HepG2 (cell line): ENCODE results near the gene RIMBP2. TPM values are rescaled to one million over a fixed set of nuclear protein-coding genes. Genes with fewer than 3 reads are reported as not detected.

ENCODE experiments used
- ATAC-seq: fragments of 200-7000 bp; cut with Tn5 transposase; 3 replicates; pipeline ENCODE4 v1.9.1; 2020; ENCODE audit warnings: mild to moderate bottlenecking, moderate library complexity
- BruUV-seq: library from RNA; stranded (reverse); fragments of 400-500 nt; replicated peaks from 2 replicates; lab custom pipeline; 2021; lab: Mats Ljungman, UMichigan
- CTCF ChIA-PET: fragments of 300-600 bp; formaldehyde crosslinking; extraction: SDS; loops from one replicate; lab custom pipeline; 2021; ENCODE audit warnings: low total read pairs, inconsistent platforms, low intra/inter-chr PET ratio; lab: Yijun Ruan, JAX
- POLR2A ChIA-PET: fragments of 350-600 bp; sonication (Branson Sonifier 250); formaldehyde crosslinking; loops from one replicate; lab custom pipeline; 2020; ENCODE audit warnings: antibody characterized with exemption, inconsistent platforms; lab: Yijun Ruan, JAX
- DNase-seq: peaks from one replicate; pipeline ENCODE4 v3.0.0-alpha.2; 2015; ENCODE audit warnings: low spot score
- FAIRE-seq: peaks from 3 replicates; lab custom pipeline; 2011; peaks lifted over from hg19 to GRCh38; lab: Jason Lieb, UNC
- H2AFZ ChIP-seq: one replicate; pipeline ENCODE4 v1.6.1; 2011; ENCODE audit warnings: low read length, inconsistent platforms
- H3K27ac ChIP-seq: fragments of 300-600 bp; 3 replicates; pipeline ENCODE4 v1.8.0; 2011; ENCODE audit warnings: mixed run types, mild to moderate bottlenecking, mixed read lengths, low read length, inconsistent platforms; ENCODE audit not compliant: insufficient read depth; ENCODE audit errors: extremely low read length
- H3K27me3 ChIP-seq, 2 experiments: fragments of 200-600 bp in 1 of 2; 2 replicates in 1 of 2; 3 replicates in 1 of 2; pipeline versions ENCODE4 v1.6.0 to v1.8.0; 2011; ENCODE audit warnings: low read length in 2 of 2, mild to moderate bottlenecking in 2 of 2, moderate library complexity in 2 of 2, inconsistent platforms in 1 of 2; ENCODE audit not compliant: insufficient read depth in 2 of 2, control insufficient read depth in 1 of 2
- H3K36me3 ChIP-seq, 2 experiments: fragments of 200-600 bp in 1 of 2; replicated peaks in 1 of 2; 2 replicates in 1 of 2; 3 replicates in 1 of 2; pipeline versions ENCODE4 v1.5.1 to v1.8.0; 2011; ENCODE audit warnings: low read length in 2 of 2, inconsistent platforms in 1 of 2; ENCODE audit not compliant: insufficient read depth in 2 of 2, control insufficient read depth in 1 of 2
- H3K4me1 ChIP-seq: 2 replicates; pipeline ENCODE4 v1.5.1; 2012; ENCODE audit warnings: low read length, inconsistent platforms; ENCODE audit not compliant: insufficient read depth
- H3K4me2 ChIP-seq: 2 replicates; pipeline ENCODE4 v1.6.0; 2011; ENCODE audit warnings: low read depth, low read length, inconsistent platforms
- H3K4me3 ChIP-seq, 3 experiments: fragments of 200-600 bp in 1 of 3; sonication (generic), shearing (Covaris generic) in 1 of 3; replicated peaks in 1 of 3; 2 replicates each; pipeline ENCODE4 v1.5.1; 2011 to 2016; ENCODE audit warnings: low read length in 3 of 3, inconsistent platforms in 2 of 3, low read depth in 2 of 3, mild to moderate bottlenecking in 2 of 3, control low read depth in 1 of 3, mixed read lengths in 1 of 3; ENCODE audit not compliant: insufficient read depth in 1 of 3
- H3K79me2 ChIP-seq: one replicate; pipeline ENCODE4 v1.6.1; 2011; ENCODE audit warnings: low read length, inconsistent platforms; ENCODE audit not compliant: insufficient read depth
- H3K9ac ChIP-seq: 2 replicates; pipeline ENCODE4 v1.6.0; 2011; ENCODE audit warnings: mild to moderate bottlenecking, low read depth, low read length, inconsistent platforms; ENCODE audit not compliant: insufficient read depth
- H3K9me3 ChIP-seq: 2 replicates; pipeline ENCODE4 v1.5.1; 2012; ENCODE audit warnings: mild to moderate bottlenecking, low read length
- H4K20me1 ChIP-seq: 2 replicates; pipeline ENCODE4 v1.6.0; 2011; ENCODE audit warnings: inconsistent platforms, mild to moderate bottlenecking, low read length, moderate library complexity; ENCODE audit not compliant: insufficient read depth
- CREM ChIP-seq, 2 experiments: sonication (generic) in 1 of 2; formaldehyde crosslinking in 1 of 2; IDR thresholded peaks; 2 replicates each; pipeline versions ENCODE4 v1.4.0 to v1.6.1; 2016 to 2020; ENCODE audit warnings: antibody characterized with exemption in 1 of 2, mild to moderate bottlenecking in 1 of 2, missing genetic modification reagents in 1 of 2
- GABPB1 ChIP-seq: IDR thresholded peaks from 2 replicates; pipeline ENCODE4 v1.6.1; 2016; ENCODE audit warnings: mild to moderate bottlenecking, missing genetic modification reagents, moderate library complexity, missing compliant biosample characterization
- KAT8 ChIP-seq: IDR thresholded peaks from 2 replicates; pipeline ENCODE4 v1.6.1; 2016; ENCODE audit warnings: missing genetic modification reagents, missing compliant biosample characterization
- KLF9 ChIP-seq: IDR thresholded peaks from 2 replicates; pipeline ENCODE4 v1.6.1; 2016; ENCODE audit warnings: low read depth
- SIX1 ChIP-seq: sonication (generic); formaldehyde crosslinking; IDR thresholded peaks from 2 replicates; pipeline ENCODE4 v1.4.0; 2020; ENCODE audit warnings: missing genetic modification reagents, borderline replicate concordance
- ZNF547 ChIP-seq: sonication (generic); formaldehyde crosslinking; IDR thresholded peaks from 2 replicates; pipeline ENCODE4 v1.5.1; 2020; ENCODE audit warnings: mild to moderate bottlenecking, missing genetic modification reagents
- WGBS: methylation state at CpG from one replicate; pipeline ENCODE4 v1.1.6; 2017; ENCODE audit warnings: low lambda C conversion rate; 5-methylcytosine and 5-hydroxymethylcytosine counted together
- in situ Hi-C: cut with HindIII; loops from 2 replicates; pipeline ENCODE4 v1.10.0; 2017; ENCODE audit warnings: low pct_unique_long_range_greater_than_20kb; ENCODE audit not compliant: extremely low pct_ligation_motif_present
- intact Hi-C: fragments of 100-400 bp; cut with micrococcal nuclease; formaldehyde crosslinking; loops from one replicate; pipeline ENCODE4 v1.10.0; 2022; ENCODE audit not compliant: unreplicated experiment
- polyA plus RNA-seq, 8 experiments: library from polyadenylated mRNA; depleted of rRNA in 3 of 8; stranded (reverse) in 7 of 8; unstranded in 1 of 8; fragments of >200 nt; fragmentation: Illumina TruSeq in 4 of 8; extraction: Trizol in 4 of 8; gene quantifications; 2 replicates each; pipeline versions ENCODE4 v1.2.1 to v1.2.3, GENCODE V29; 2011 to 2016; ENCODE audit warnings: low read depth in 4 of 8, missing spikeins in 1 of 8, mixed read lengths in 1 of 8; ENCODE audit not compliant: insufficient read depth in 1 of 8
- total RNA-seq, 5 experiments: library from RNA; depleted of rRNA; stranded (reverse); fragments of >200 nt; fragmentation: Illumina TruSeq; extraction: Trizol; gene quantifications; 2 replicates each; pipeline ENCODE4 v1.2.3, GENCODE V29; 2016; ENCODE audit warnings: low read depth in 1 of 5
- TF ChIP-seq, protein P1 (sequence below): fragments of 450-650 bp; IDR thresholded peaks from 2 replicates; pipeline ENCODE4 v1.6.1; 2016

The RIMBP2 gene
- total and polyA plus RNA-seq, 2 of the 13 experiments (the other 11 are each of a cell fraction or from before 2014, with no cell fraction given), result 0.03 TPM; not detected in 1

GRCh38 chr12:130457215-130457614 is 258.9 kb downstream of the RIMBP2 start:
- Histone ChIP-seq H2AFZ (no peak overlapping the region), H3K79me2 (no peaks in the 10 kb centered on the region), H3K4me3 (no peak overlapping the region), H3K27me3 (peaks cover 8 to 55% of the 10 kb centered on the region in 2 experiments; a peak in 4 of 5 replicates), H3K36me3 (no peaks in the 10 kb centered on the region), H3K4me1 (no peaks in the 10 kb centered on the region), H3K9me3 (no peaks in the 10 kb centered on the region), H3K4me2 (no peak overlapping the region), H3K9ac (no peak overlapping the region), H3K27ac (no peak overlapping the region), H4K20me1 (0 out of 2 replicates have a peak, but pooled peaks cover 3% of the 10 kb centered on the region)
- in situ Hi-C loops (no loop called here), intact Hi-C loops (no loop called here)
- no peak for DNase-seq
- ChIA-PET CTCF (no interaction called here), POLR2A (no interaction called here)
- WGBS, result no CpG with 5 or more reads among the region's 9 CpGs
- TF ChIP-seq ZNF547, result no peak
- TF ChIP-seq KLF9 (CRISPR knock-in tag), result no peak
- TF ChIP-seq GABPB1 (CRISPR knock-in tag), result no peak
- TF ChIP-seq CREM (IDR thresholded peaks at IDR 0.05), result no peak
- TF ChIP-seq CREM (CRISPR knock-in tag; IDR thresholded peaks at IDR 0.05), result no peak
- FAIRE-seq, result no peak
- BruUV-seq, result no TSS peak
- no peak for ATAC-seq

- no peak overlapping the region for H3K9ac ChIP-seq
- H3K4me3 ChIP-seq, result no peak overlapping the region
- H3K4me2 ChIP-seq, result no peak overlapping the region
- no peak overlapping the region for H2AFZ ChIP-seq
- in situ Hi-C loops, result no loop called here
- no TSS peak for BruUV-seq
- intact Hi-C loops, result no loop called here
- H4K20me1 ChIP-seq, result 0 out of 2 replicates have a peak, but pooled peaks cover 3% of the 10 kb centered on the region
- WGBS, result 0% methylated on average over 1 of the region's 28 CpGs
- TF ChIP-seq KAT8 (CRISPR knock-in tag), result no peak
- TF ChIP-seq, protein P1, sequence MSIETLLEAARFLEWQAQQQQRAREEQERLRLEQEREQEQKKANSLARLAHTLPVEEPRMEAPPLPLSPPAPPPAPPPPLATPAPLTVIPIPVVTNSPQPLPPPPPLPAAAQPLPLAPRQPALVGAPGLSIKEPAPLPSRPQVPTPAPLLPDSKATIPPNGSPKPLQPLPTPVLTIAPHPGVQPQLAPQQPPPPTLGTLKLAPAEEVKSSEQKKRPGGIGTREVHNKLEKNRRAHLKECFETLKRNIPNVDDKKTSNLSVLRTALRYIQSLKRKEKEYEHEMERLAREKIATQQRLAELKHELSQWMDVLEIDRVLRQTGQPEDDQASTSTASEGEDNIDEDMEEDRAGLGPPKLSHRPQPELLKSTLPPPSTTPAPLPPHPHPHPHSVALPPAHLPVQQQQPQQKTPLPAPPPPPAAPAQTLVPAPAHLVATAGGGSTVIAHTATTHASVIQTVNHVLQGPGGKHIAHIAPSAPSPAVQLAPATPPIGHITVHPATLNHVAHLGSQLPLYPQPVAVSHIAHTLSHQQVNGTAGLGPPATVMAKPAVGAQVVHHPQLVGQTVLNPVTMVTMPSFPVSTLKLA, result peak; percentile 99
- no peak for TF ChIP-seq SIX1
- TF ChIP-seq, all 625 proteins: peak for 1
- Histone ChIP-seq H3K4me1 (no peaks in the 10 kb centered on the region), H3K79me2 (no peaks in the 10 kb centered on the region), H3K36me3 (no peaks in the 10 kb centered on the region), H3K27ac (no peak overlapping the region), H3K27me3 (peaks cover 8 to 55% of the 10 kb centered on the region in 2 experiments; a peak in 4 of 5 replicates), H3K9me3 (no peaks in the 10 kb centered on the region)
- ChIA-PET POLR2A (no interaction called here), CTCF (no interaction called here)
- FAIRE-seq (no peak), ATAC-seq (no peak), DNase-seq (no peak)
Observed at GRCh38 chr12:130456375-130457199, 259.5 kb downstream of the RIMBP2 start.
